Heart left ventricle (tissue), 13 donors: ENCODE measurements around the gene LRBA.

Source experiments
- CTCF ChIP-seq, 12 donors: fragments of 200-600 bp; sonication (generic) in 4 of 12; IDR thresholded peaks; one replicate each; pipeline versions ENCODE4 v1.5.0 to v1.8.0; 2018 to 2022; ENCODE audit warnings: antibody characterized with exemption in 12 of 12, mild to moderate bottlenecking in 5 of 12
- POLR2A ChIP-seq, 2 donors: fragments of 450-650 bp; IDR thresholded peaks; one replicate each; pipeline ENCODE4 v1.6.1; 2017; ENCODE audit warnings: antibody characterized with exemption in 2 of 2, mild to moderate bottlenecking in 2 of 2, moderate library complexity in 2 of 2
- donor health status: ischemic (EF 13 %, LVEDD 7.1; RV severe dilation, severe dysfunction).
- donor health status: DM: no; HTN: yes; CAD: no.
- donor health status: DM: no; HTN: no; CAD: no.
- donor health status: ischemic (EF 25% LVEDD 6.9; RV normal size, moderate dysfunction).
- donor health status: ischemic (EF 25% LVEDD 5.7; RV mildly dilated, moderate dysfunction).
- donor health status: ischemic (EF 35%, LVEDD 5.7; RV mildly dilated, moderate dysfunction).
- donor health status: nonischemic (EF 11% LVEDD 7.7; RV severe dilation, severe dysfunction).
- donor health status: DM: yes; HTN: yes; CAD: no.
- donor health status: PGD.
- donor health status: ischemic (EF 29% LVEDD 5.4; RV normal size, mild dysfunction).
- donor health status: nonischemic (EF 23%, LVEDD 6.1; RV moderate dilation, normal function).

- TF ChIP-seq CTCF (IDR thresholded peaks at IDR 0.05) (no peak), POLR2A (IDR thresholded peaks at IDR 0.05) (no peak)
These were observed at the start of gene LRBA for GRCh38 chr4:151014521-151015458.
